Measurements from ENCODE around the gene ZBTB20. TPM values are rescaled to one million over a fixed set of nuclear protein-coding genes. Genes with fewer than 3 reads are reported as not detected.
A peak's percentile ranks its signal among the peaks of the same experiment; 100 is the strongest.

ZBTB20 gene
- total and polyA plus RNA-seq, 2 of the 4 experiments (the other 2 are of a cell fraction) = 0.75 to 14.7 TPM

- intact Hi-C loops (cut with micrococcal nuclease) = no loop called here
- dilution Hi-C loops (cut with HindIII; ENCODE audit: low sequenced_read_pairs, unreplicated experiment) = no loop called here
Observed at GRCh38 chr3:114370537-114371174, 776.4 kb downstream of the ZBTB20 start.

More at GRCh38 chr3:114370537-114371174, 776.4 kb downstream of the ZBTB20 start:
- in situ Hi-C loops (cut with MboI; ENCODE audit: low sequenced_read_pairs) = loop anchor here (25.0 kb wide), 1 partner anchor 1442 kb away; no protein-coding TSS in a partner anchor
- no peaks in the 10 kb centered on the region; the same call in 1 of the 2 replicates for H3K4me1 ChIP-seq (ENCODE audit: control insufficient read depth, insufficient read depth, low read length)
- no peak overlapping the region for H3K18ac ChIP-seq (ENCODE audit: low read depth, low read length)
- no peak overlapping the region for H2AK5ac ChIP-seq (ENCODE audit: low read depth, low read length)
- no peak overlapping the region for H2AFZ ChIP-seq (replicated peaks; ENCODE audit: low read length, poor library complexity)
- no peaks in the 10 kb centered on the region for H4K20me1 ChIP-seq (ENCODE audit: insufficient read depth, low read length)
- no peaks in the 10 kb centered on the region for H3K27me3 ChIP-seq (ENCODE audit: control insufficient read depth, insufficient read depth, low read length)
- H4K8ac ChIP-seq (ENCODE audit: low read depth in 2 of 2, low read length in 2 of 2) = no peak overlapping the region
- CTCF ChIA-PET = interaction anchor here (1.1 kb wide), 1 partner anchor 13 kb away, joined by 3 read pairs; no protein-coding TSS in a partner anchor
- H4K5ac ChIP-seq (ENCODE audit: low read depth, low read length) = no peak overlapping the region
- H3K9me3 ChIP-seq (ENCODE audit: control insufficient read depth, insufficient read depth, low read length) = no peaks in the 10 kb centered on the region
- H3K36me3 ChIP-seq (ENCODE audit: control insufficient read depth, insufficient read depth, low read length) = no peaks in the 10 kb centered on the region
- no peak overlapping the region for H2BK20ac ChIP-seq (ENCODE audit: low read depth, low read length)
- H3K9me1 ChIP-seq (ENCODE audit: insufficient read depth, low read length) = no peaks in the 10 kb centered on the region
- ATAC-seq (ENCODE audit: low read depth) (no peak), DNase-seq (no peak)
- no peak overlapping the region for H3K56ac ChIP-seq (ENCODE audit: extremely low read depth, insufficient read depth, low read length)
- H2BK120ac ChIP-seq (ENCODE audit: low read depth, low read length) = no peak overlapping the region
- no peak overlapping the region for H3K4ac ChIP-seq (ENCODE audit: low read depth, low read length)
- no peak overlapping the region for H3K14ac ChIP-seq (replicated peaks; ENCODE audit: low read depth, low read length)
- H3K27ac ChIP-seq (ENCODE audit: insufficient read depth, low read length) = no peak overlapping the region
- H2BK15ac ChIP-seq (ENCODE audit: low read depth, low read length) = no peak overlapping the region
- BruUV-seq (replicated peaks) = no TSS peak
- no peak overlapping the region for H3K4me2 ChIP-seq (ENCODE audit: low read depth, low read length)
- no peak overlapping the region for H3K9ac ChIP-seq (ENCODE audit: low read depth, low read length)
- H4K91ac ChIP-seq (ENCODE audit: insufficient read depth, low read depth, low read length) = no peak overlapping the region
- TF ChIP-seq CHD1 (IDR thresholded peaks at IDR 0.05; ENCODE audit: low read depth, low read length) (no peak), USF2 (IDR thresholded peaks at IDR 0.05; ENCODE audit: low read depth, low read length) (no peak), SMC3 (IDR thresholded peaks at IDR 0.05; ENCODE audit: low read depth, low read length) (no peak), NFE2L2 (IDR thresholded peaks at IDR 0.05; ENCODE audit: low read depth, low read length) (no peak), POLR2A (IDR thresholded peaks at IDR 0.05; ENCODE audit: low read depth, low read length) (no peak), MAFK (IDR thresholded peaks at IDR 0.05; ENCODE audit: low read depth, low read length) (no peak), RFX5 (IDR thresholded peaks at IDR 0.05; ENCODE audit: low read depth, low read length) (no peak), RAD21 (IDR thresholded peaks at IDR 0.05; ENCODE audit: low read length) (no peak), CTCF (conservative IDR thresholded peaks at IDR 0.05; ENCODE audit: low read depth, low read length) (no peak), ELK1 (IDR thresholded peaks at IDR 0.05; ENCODE audit: borderline replicate concordance, low read depth, low read length) (no peak), FOS (IDR thresholded peaks at IDR 0.05; ENCODE audit: low read depth, low read length) (no peak), CEBPB (IDR thresholded peaks at IDR 0.05; ENCODE audit: low read depth, low read length) (no peak), BHLHE40 (IDR thresholded peaks at IDR 0.05; ENCODE audit: low read depth, low read length) (no peak), MAZ (IDR thresholded peaks at IDR 0.05; ENCODE audit: borderline replicate concordance, low read depth, low read length) (no peak)
- no peak overlapping the region for H3K4me3 ChIP-seq (ENCODE audit: insufficient read depth, low read depth, low read length)
- WGBS, 2 experiments (ENCODE audit: extremely low coverage in 2 of 2, insufficient read length in 1 of 2) = no CpG with 5 or more reads among the region's 3 CpGs
- 0 out of 2 replicates have a peak overlapping the region, but pooled peaks have one; percentile 21 for H3K23ac ChIP-seq (ENCODE audit: low read depth, low read length)
- no peaks in the 10 kb centered on the region; a peak in 1 of 4 replicates for H3K79me1 ChIP-seq (ENCODE audit: low read depth in 1 of 2, low read length in 2 of 2)
- POLR2A ChIA-PET (ENCODE audit: unreplicated experiment) = no interaction called here
- no peak overlapping the region for H2AK9ac ChIP-seq (replicated peaks; ENCODE audit: low read depth, low read length, poor library complexity)
- no peak overlapping the region for H2BK5ac ChIP-seq (ENCODE audit: low read depth, low read length, poor library complexity, severe bottlenecking)

All from IMR-90 (cell line).